SK-N-SH treated with all-trans-retinoic acid at 6 μM for 48 hours (cell line): ENCODE measurements around the gene HTR7.

Experiments
- ARNTL ChIP-seq: fragments of 450-650 bp; formaldehyde crosslinking; IDR thresholded peaks from 2 replicates; pipeline ENCODE4 v1.5.0; 2020; ENCODE audit warnings: low read depth, mild to moderate bottlenecking, moderate library complexity, borderline replicate concordance
- BACH2 ChIP-seq: fragments of 250-450 bp; sonication (Bioruptor Pico); IDR thresholded peaks from 2 replicates; pipeline ENCODE4 v1.9.0; 2021; ENCODE audit warnings: mild to moderate bottlenecking, borderline replicate concordance
- ESRRG ChIP-seq: fragments of 250-450 bp; sonication (Bioruptor Pico); IDR thresholded peaks from 2 replicates; pipeline ENCODE4 v1.6.1; 2021; ENCODE audit warnings: mild to moderate bottlenecking
- GLIS3 ChIP-seq: fragments of 250-450 bp; sonication (Bioruptor Pico); IDR thresholded peaks from 2 replicates; pipeline ENCODE4 v1.5.0; 2020; ENCODE audit warnings: mild to moderate bottlenecking, moderate library complexity
- ISL1 ChIP-seq: fragments of 250-450 bp; sonication (Bioruptor Pico); IDR thresholded peaks from 2 replicates; pipeline ENCODE4 v2.1.2; 2022; ENCODE audit warnings: mild to moderate bottlenecking, moderate library complexity
- PATZ1 ChIP-seq: fragments of 250-450 bp; sonication (Bioruptor Pico); IDR thresholded peaks from 2 replicates; pipeline ENCODE4 v1.8.0; 2020; ENCODE audit warnings: mild to moderate bottlenecking, moderate library complexity, borderline replicate concordance
- POU6F1 ChIP-seq: fragments of 250-450 bp; sonication (Bioruptor Pico); IDR thresholded peaks from 2 replicates; pipeline ENCODE4 v1.8.0; 2021; ENCODE audit warnings: low read depth, mild to moderate bottlenecking, moderate library complexity, borderline replicate concordance
- PPARA ChIP-seq: fragments of 250-450 bp; sonication (Bioruptor Pico); IDR thresholded peaks from 2 replicates; pipeline ENCODE4 v1.5.0; 2020; ENCODE audit warnings: mild to moderate bottlenecking, borderline replicate concordance
- RARB ChIP-seq: fragments of 250-450 bp; sonication (Bioruptor Pico); IDR thresholded peaks from 2 replicates; pipeline ENCODE4 v1.8.0; 2021; ENCODE audit warnings: mild to moderate bottlenecking, moderate library complexity
- SNAI2 ChIP-seq: fragments of 250-450 bp; sonication (Bioruptor Pico); IDR thresholded peaks from 2 replicates; pipeline ENCODE4 v1.5.0; 2020; ENCODE audit warnings: mild to moderate bottlenecking, moderate library complexity
- TOX ChIP-seq: fragments of 250-450 bp; sonication (Bioruptor Pico); IDR thresholded peaks from 2 replicates; pipeline ENCODE4 v1.8.0; 2021; ENCODE audit warnings: mild to moderate bottlenecking, moderate library complexity, borderline replicate concordance
- ZFP3 ChIP-seq: fragments of 250-450 bp; sonication (Bioruptor Pico); IDR thresholded peaks from 2 replicates; pipeline ENCODE4 v1.5.0; 2020; ENCODE audit warnings: mild to moderate bottlenecking, moderate library complexity
- ZFP30 ChIP-seq: fragments of 450-650 bp; formaldehyde crosslinking; IDR thresholded peaks from 2 replicates; pipeline ENCODE4 v1.5.0; 2022; ENCODE audit warnings: mild to moderate bottlenecking, moderate library complexity
- ZNF8 ChIP-seq: fragments of 450-650 bp; formaldehyde crosslinking; IDR thresholded peaks from 2 replicates; pipeline ENCODE4 v1.5.0; 2020; ENCODE audit warnings: mild to moderate bottlenecking, moderate library complexity

GRCh38 chr10:90819911-90820310 lies 37.9 kb downstream of the HTR7 start:
- TF ChIP-seq ZFP3 (CRISPR knock-in tag) (no peak), SNAI2 (CRISPR knock-in tag) (no peak), PATZ1 (CRISPR knock-in tag) (no peak), BACH2 (no peak), POU6F1 (CRISPR knock-in tag) (no peak), PPARA (CRISPR knock-in tag) (no peak), ZNF8 (CRISPR knock-in tag) (no peak), GLIS3 (CRISPR knock-in tag) (no peak), TOX (CRISPR knock-in tag) (no peak), ISL1 (no peak), ZFP30 (CRISPR knock-in tag) (no peak), ARNTL (CRISPR knock-in tag) (no peak), RARB (CRISPR knock-in tag) (no peak), ESRRG (no peak)
